Activated CD4-positive, alpha-beta memory T cell treated with anti-CD3 and anti-CD28 coated beads, Interleukin-2, amount 10 ng/mL, durations not matched to agents 7 days and 5 days (primary cell): ENCODE data around the gene HECA. TPM values are rescaled to one million over a fixed set of nuclear protein-coding genes. Genes with fewer than 3 reads are reported as not detected.
A peak's percentile ranks its signal among the peaks of the same experiment; 100 is the strongest.
"Not testable (repeated sequence)": the region's sequence is repeated elsewhere in the genome, so short reads cannot be mapped to it uniquely, and the experiment has no call there.

Experiments used
- CTCF ChIA-PET: fragments of 350-600 bp; sonication (Branson Sonifier 250); formaldehyde crosslinking; loops from one replicate; lab custom pipeline; 2021; ENCODE audit warnings: antibody characterized with exemption, inconsistent platforms; lab: Charles Lee
- POLR2A ChIA-PET: fragments of 350-600 bp; sonication (Branson Sonifier 250); formaldehyde crosslinking; loops from one replicate; lab custom pipeline; 2021; ENCODE audit warnings: antibody characterized with exemption; lab: Charles Lee
- DNase-seq: peaks from one replicate; pipeline ENCODE4 v3.0.0-alpha.2; 2020
- H3K27ac Mint-ChIP-seq: one replicate; pipeline ENCODE4 v1.8.0; 2021; ENCODE audit warnings: mild to moderate bottlenecking, mixed read lengths
- H3K27me3 Mint-ChIP-seq: one replicate; pipeline ENCODE4 v1.8.0; 2021; ENCODE audit warnings: mixed read lengths
- H3K36me3 Mint-ChIP-seq: one replicate; pipeline ENCODE4 v1.8.0; 2021; ENCODE audit warnings: low read depth, mixed read lengths
- H3K4me1 Mint-ChIP-seq: one replicate; pipeline ENCODE4 v1.8.0; 2021; ENCODE audit warnings: mixed read lengths
- H3K4me3 Mint-ChIP-seq: one replicate; pipeline ENCODE4 v1.8.0; 2021; ENCODE audit warnings: mild to moderate bottlenecking, mixed read lengths
- H3K9me3 Mint-ChIP-seq: one replicate; pipeline ENCODE4 v1.8.0; 2021; ENCODE audit warnings: mixed read lengths
- total RNA-seq, 2 experiments: library from RNA; stranded (reverse); gene quantifications; one replicate each; pipeline ENCODE4 v1.2.3, GENCODE V29; 2021

HECA gene
- total RNA-seq, 2 experiments from 2014 or later: 78.9 to 81.7 TPM

DNA sequence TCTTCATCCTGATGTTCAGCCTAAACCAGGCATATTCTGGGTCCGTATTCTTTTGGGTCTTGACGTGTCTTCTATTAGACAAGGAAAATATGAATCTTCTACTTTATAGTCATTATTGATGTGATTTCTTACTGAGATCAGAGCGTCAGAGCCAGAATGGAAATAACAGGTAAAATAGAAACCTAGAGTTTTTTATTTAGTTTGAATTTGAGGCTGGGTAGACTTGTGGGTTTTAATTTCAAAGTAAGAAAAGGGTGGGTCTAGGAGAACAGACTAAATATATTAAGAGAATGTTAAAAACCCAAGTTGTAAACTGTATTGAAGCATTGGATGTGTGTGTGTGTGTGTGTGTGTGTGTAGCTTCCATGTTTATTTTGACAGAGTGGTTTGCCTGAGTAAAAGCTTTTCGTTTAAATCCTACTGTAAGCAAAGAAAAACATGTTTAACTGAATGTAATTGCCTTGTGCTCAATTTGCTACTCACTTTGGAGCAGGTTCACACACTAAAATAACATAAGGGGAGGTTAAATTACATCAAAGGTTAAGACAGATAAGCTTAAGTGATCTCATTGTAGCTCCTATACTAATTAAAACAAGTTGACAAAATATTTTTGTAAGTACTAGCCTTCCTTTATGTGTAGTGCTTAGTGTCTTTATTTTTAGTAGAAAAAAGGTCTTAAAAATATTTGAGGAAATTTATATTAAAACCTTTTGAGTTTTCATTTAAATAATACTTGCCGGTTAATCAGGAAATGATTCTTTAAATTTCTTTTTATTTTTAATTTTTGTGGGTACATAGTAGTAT is 17.4 kb downstream of the HECA start:
- POLR2A ChIA-PET: interaction anchor here (0.6 to 8.5 kb wide), 14 partner anchors 8 to 1018 kb away, joined by 3 to 119 read pairs (median 8); partner anchors contain the start of genes CITED2, HECA and TXLNB
- H3K36me3 Mint-ChIP-seq: peaks cover 24% of the 10 kb centered on the region

DNA sequence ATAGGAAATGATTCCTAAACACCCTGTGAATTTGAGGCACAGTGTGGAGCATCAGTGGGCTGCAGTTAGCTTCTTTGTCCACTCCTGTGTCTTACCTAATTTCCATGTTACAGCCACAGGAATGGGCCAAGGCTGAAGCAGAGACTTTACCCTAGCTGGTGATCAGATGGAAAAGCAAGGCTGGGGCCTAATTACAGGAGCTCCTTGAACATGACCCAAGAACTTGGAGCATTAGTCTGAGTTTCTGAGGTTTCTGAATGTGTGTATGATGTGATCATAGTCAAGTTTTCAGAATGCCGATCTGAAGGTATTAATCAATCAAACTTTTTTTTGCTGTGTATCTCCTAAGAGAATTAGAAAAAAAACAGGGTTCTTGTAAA is 18.0 kb downstream of the HECA start:
- peaks cover 28% of the 10 kb centered on the region for H3K36me3 Mint-ChIP-seq
- H3K4me3 Mint-ChIP-seq: no peak overlapping the region

More for the DNA sequence above, 17.4 kb downstream of the HECA start:
- peak overlapping the region; percentile 59 for H3K4me3 Mint-ChIP-seq
- CTCF ChIA-PET: interaction anchor here (0.6 to 2.7 kb wide), 9 partner anchors 9 to 212 kb away, joined by 3 to 7 read pairs (median 3); no protein-coding TSS in a partner anchor
- H3K4me1 Mint-ChIP-seq: peaks cover 86% of the 10 kb centered on the region
- H3K27ac Mint-ChIP-seq: peak overlapping the region; percentile 87
- no peaks in the 10 kb centered on the region for H3K27me3 Mint-ChIP-seq
- H3K9me3 Mint-ChIP-seq: no peaks in the 10 kb centered on the region
- DNase-seq: no peak

DNA sequence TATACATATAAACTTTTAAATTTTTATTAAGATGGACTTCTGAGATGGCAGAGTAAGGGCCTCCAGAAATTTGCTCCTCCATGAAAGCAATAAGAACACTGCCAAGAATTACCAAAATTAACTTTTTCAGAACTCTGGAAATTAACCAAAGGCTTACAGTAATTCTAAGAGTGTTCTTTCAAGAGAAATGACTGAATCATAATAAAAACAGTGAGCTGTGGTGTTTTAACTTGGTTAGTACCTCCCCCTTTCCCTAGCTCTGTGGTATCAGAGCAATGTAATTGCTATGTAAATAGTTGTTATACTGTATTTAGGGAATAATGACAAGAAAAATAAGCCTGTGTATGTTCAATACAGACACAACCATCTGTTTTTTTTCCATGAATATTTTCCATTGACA is 19.0 kb downstream of the HECA start:
- DNase-seq: no peak
- H3K4me1 Mint-ChIP-seq: peaks cover 77% of the 10 kb centered on the region
- ChIA-PET POLR2A (interaction anchor here (0.9 to 8.5 kb wide), 7 partner anchors 9 to 221 kb away, joined by 3 to 119 read pairs (median 8); partner anchors contain the start of genes CITED2, HECA and TXLNB), CTCF (interaction anchor here (0.9 to 2.7 kb wide), 4 partner anchors 7 to 211 kb away, joined by 3 to 6 read pairs (median 5); no protein-coding TSS in a partner anchor)
- no peaks in the 10 kb centered on the region for H3K27me3 Mint-ChIP-seq
- H3K4me3 Mint-ChIP-seq: no peak overlapping the region
- H3K9me3 Mint-ChIP-seq: no peaks in the 10 kb centered on the region
- peak overlapping the region; percentile 23 for H3K27ac Mint-ChIP-seq
- peaks cover 24% of the 10 kb centered on the region for H3K36me3 Mint-ChIP-seq

More for the DNA sequence above, 18.0 kb downstream of the HECA start:
- Mint-ChIP-seq H3K27ac (peak overlapping the region; percentile 87), H3K4me1 (peaks cover 86% of the 10 kb centered on the region), H3K9me3 (no peaks in the 10 kb centered on the region), H3K27me3 (no peaks in the 10 kb centered on the region)
- POLR2A ChIA-PET: interaction anchor here (1.2 to 8.5 kb wide), 12 partner anchors 8 to 222 kb away, joined by 3 to 119 read pairs (median 9); partner anchors contain the start of genes CITED2, HECA and TXLNB
- CTCF ChIA-PET: interaction anchor here (0.6 to 2.7 kb wide), 8 partner anchors 8 to 212 kb away, joined by 3 to 7 read pairs (median 3); no protein-coding TSS in a partner anchor
- no peak for DNase-seq

DNA sequence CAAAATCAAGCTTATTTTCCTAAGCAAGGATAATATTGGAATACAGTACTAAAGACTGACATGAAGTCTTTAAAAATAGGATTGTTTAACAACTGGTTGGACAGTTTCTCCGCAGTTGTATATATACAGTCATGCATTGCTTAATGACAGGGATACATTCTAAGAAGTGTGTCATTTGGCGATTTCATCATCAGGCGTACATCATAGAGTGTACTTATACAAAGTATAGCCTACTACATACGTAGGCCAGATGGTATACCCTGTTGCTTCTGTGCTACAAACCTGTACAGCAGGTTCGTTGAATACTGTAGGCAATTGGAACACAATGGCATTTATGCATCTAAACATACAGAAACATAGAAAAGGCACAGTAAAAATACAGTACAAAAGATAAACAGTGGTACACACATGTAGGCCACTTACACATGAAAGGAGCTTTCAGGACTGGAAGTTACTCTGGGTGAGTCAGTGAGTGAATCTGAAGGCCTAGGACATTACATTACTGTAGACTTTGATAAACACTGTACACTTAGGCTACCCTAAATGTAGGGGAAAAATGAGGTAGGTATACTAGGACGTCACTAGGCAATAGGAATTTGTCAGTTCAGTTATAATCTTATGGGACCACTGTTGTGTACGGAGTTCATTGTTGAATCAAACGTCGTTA is 20.1 kb downstream of the HECA start:
- peaks cover 77% of the 10 kb centered on the region for H3K4me1 Mint-ChIP-seq
- H3K27me3 Mint-ChIP-seq: no peaks in the 10 kb centered on the region
- DNase-seq: no peak
- POLR2A ChIA-PET: interaction anchor here (0.9 to 8.5 kb wide), 3 partner anchors 10 to 16 kb away, joined by 3 to 119 read pairs (median 47); no protein-coding TSS in a partner anchor
- H3K27ac Mint-ChIP-seq: peak overlapping the region; percentile 1
- H3K9me3 Mint-ChIP-seq: no peaks in the 10 kb centered on the region
- peaks cover 24% of the 10 kb centered on the region for H3K36me3 Mint-ChIP-seq
- CTCF ChIA-PET: interaction anchor here (0.5 to 1.4 kb wide), 2 partner anchors 11 to 691 kb away, joined by 4 to 5 read pairs; no protein-coding TSS in a partner anchor
- no peak overlapping the region for H3K4me3 Mint-ChIP-seq

DNA sequence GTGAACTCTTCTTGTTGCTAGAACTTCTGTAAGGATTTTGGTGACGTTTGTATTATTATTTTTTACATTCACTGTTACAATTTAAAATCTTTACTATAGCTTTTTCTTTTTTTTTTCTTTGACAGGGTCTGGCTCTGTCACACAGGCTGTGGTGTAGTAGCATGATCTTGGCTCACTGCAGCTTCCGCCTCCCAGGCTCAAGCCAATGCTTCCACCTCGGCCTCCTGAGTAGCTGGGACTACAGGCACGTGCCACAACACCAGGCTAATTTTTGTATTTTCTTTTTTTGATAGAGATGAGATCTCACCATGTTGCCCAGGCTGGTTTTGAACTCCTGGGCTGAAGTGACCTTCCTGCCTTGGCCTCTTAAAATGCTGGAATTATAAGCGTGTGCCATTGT is 21.2 kb downstream of the HECA start:
- Mint-ChIP-seq H3K27ac (no peak overlapping the region), H3K4me1 (peaks cover 78% of the 10 kb centered on the region), H3K36me3 (peaks cover 24% of the 10 kb centered on the region), H3K27me3 (no peaks in the 10 kb centered on the region), H3K9me3 (no peaks in the 10 kb centered on the region), H3K4me3 (no peak overlapping the region)
- ChIA-PET POLR2A (interaction anchor here (1.0 to 8.5 kb wide), 3 partner anchors 11 to 219 kb away, joined by 3 to 119 read pairs (median 47); partner anchors contain the start of gene CITED2), CTCF (interaction anchor here (0.8 to 1.1 kb wide), 3 partner anchors 9 to 169 kb away, joined by 3 read pairs; no protein-coding TSS in a partner anchor)
- no peak for DNase-seq

DNA sequence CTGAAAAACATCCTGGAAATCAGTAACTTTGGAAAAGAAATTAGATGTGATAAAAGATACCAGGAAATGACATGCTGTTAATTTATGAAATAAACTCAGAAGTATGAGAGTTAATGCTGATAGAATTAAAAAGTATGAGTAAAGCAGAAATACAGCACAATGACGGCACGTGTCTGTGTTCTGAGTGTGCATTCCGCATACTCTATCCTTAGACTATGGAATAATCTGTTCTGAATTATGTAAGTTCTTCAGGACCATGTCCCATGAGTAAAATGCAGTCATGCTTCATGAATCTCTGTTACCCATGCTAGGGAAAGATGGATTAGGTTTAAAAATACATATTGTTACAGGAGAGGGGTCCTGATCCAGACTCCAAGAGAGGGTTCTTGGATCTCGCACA is 21.7 kb downstream of the HECA start:
- CTCF ChIA-PET: interaction anchor here (0.8 to 1.1 kb wide), 2 partner anchors 11 to 170 kb away, joined by 3 read pairs; no protein-coding TSS in a partner anchor
- H3K4me3 Mint-ChIP-seq: no peak overlapping the region
- H3K4me1 Mint-ChIP-seq: peaks cover 78% of the 10 kb centered on the region

DNA sequence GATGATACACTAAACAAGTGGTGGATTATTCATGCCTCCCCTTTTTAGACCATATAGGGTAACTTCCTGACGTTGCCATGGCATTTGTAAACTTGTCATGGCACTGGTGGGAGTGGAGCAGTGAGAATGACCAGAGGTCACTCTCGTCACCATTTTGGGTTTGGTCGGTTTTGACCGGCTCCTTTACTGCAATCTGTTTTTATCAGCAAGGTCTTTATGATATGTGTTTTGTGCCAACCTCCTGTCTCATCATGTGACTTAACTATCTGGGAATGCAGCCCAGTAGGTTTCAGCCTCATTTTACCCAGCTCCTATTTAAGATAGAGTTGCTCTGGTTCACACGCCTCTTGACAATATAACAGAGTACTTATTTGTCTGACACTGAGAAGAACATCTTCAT is 22.2 kb downstream of the HECA start:
- DNase-seq, H3K27me3 Mint-ChIP-seq, H3K27ac Mint-ChIP-seq, H3K9me3 Mint-ChIP-seq, H3K4me3 Mint-ChIP-seq, CTCF ChIA-PET: not testable (repeated sequence)
- POLR2A ChIA-PET: interaction anchor here (9.1 kb wide), 1 partner anchor 11 kb away, joined by 104 read pairs; no protein-coding TSS in a partner anchor
- Mint-ChIP-seq H3K36me3 (peaks cover 26% of the 10 kb centered on the region), H3K4me1 (peaks cover 78% of the 10 kb centered on the region)

More for the DNA sequence above, 21.7 kb downstream of the HECA start:
- H3K27ac Mint-ChIP-seq: no peak overlapping the region
- H3K27me3 Mint-ChIP-seq: no peaks in the 10 kb centered on the region
- peaks cover 24% of the 10 kb centered on the region for H3K36me3 Mint-ChIP-seq
- no peak for DNase-seq
- no peaks in the 10 kb centered on the region for H3K9me3 Mint-ChIP-seq
- POLR2A ChIA-PET: interaction anchor here (1.0 to 8.5 kb wide), 3 partner anchors 12 to 218 kb away, joined by 3 to 119 read pairs (median 47); partner anchors contain the start of gene CITED2

DNA sequence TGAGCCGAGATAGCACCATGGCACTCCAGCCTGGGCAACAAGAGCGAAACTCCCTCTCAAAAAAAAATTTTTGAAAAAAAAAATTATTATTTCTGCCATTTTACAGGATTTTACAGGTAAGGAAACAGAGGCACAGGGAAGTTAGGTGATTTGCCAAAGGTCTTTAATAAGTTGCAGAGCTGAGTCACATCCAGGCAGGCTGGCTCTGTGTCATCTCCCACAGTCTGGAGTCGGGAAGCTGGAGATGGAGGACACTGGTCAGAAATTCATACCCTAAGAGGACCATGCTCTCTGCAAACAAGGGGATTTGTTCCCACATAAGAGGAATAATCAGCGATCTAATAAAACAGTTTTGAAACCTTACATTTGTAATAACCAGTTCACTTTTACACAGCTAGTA is 24.1 kb downstream of the HECA start:
- H3K27me3 Mint-ChIP-seq: no peaks in the 10 kb centered on the region
- H3K36me3 Mint-ChIP-seq: peaks cover 41% of the 10 kb centered on the region
- ChIA-PET CTCF (interaction anchor here (0.6 to 1.1 kb wide), 2 partner anchors 9 to 34 kb away, joined by 3 to 4 read pairs; no protein-coding TSS in a partner anchor), POLR2A (interaction anchor here (4.0 to 9.1 kb wide), 3 partner anchors 7 to 20 kb away, joined by 31 to 104 read pairs (median 55); no protein-coding TSS in a partner anchor)
- no peak for DNase-seq
- H3K4me3 Mint-ChIP-seq: no peak overlapping the region
- H3K4me1 Mint-ChIP-seq: peaks cover 83% of the 10 kb centered on the region
- H3K9me3 Mint-ChIP-seq: no peaks in the 10 kb centered on the region
- H3K27ac Mint-ChIP-seq: no peak overlapping the region

DNA sequence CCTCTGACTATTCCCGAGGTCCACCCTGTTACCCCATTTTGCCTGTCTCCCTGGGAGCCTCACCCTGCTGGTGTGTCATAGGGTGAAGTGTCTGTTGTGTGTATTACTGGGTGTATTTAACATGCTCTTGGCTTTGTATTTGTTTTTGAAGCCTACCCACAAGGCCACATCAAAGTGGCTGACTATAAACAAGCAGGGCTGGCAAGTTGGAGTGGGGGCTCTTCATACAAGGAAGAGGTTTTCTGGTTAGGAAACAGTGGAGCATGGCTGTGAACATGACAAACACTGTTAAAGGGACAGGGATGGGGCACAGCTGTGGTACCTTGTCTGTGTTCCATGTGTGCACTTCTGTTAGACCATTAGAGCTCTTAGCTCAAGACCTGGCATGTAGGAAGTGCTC is 26.3 kb downstream of the HECA start:
- ChIA-PET CTCF (interaction anchor here (0.7 to 1.4 kb wide), 5 partner anchors 8 to 203 kb away, joined by 3 to 7 read pairs (median 5); no protein-coding TSS in a partner anchor), POLR2A (interaction anchor here (0.9 to 9.1 kb wide), 18 partner anchors 9 to 215 kb away, joined by 3 to 104 read pairs (median 4); no protein-coding TSS in a partner anchor)
- Mint-ChIP-seq H3K27ac (peak overlapping the region; percentile 94), H3K9me3 (no peaks in the 10 kb centered on the region), H3K27me3 (no peaks in the 10 kb centered on the region), H3K36me3 (peaks cover 41% of the 10 kb centered on the region), H3K4me1 (peaks cover 80% of the 10 kb centered on the region), H3K4me3 (peak overlapping the region; percentile 38)
- DNase-seq: peak; percentile 70

DNA sequence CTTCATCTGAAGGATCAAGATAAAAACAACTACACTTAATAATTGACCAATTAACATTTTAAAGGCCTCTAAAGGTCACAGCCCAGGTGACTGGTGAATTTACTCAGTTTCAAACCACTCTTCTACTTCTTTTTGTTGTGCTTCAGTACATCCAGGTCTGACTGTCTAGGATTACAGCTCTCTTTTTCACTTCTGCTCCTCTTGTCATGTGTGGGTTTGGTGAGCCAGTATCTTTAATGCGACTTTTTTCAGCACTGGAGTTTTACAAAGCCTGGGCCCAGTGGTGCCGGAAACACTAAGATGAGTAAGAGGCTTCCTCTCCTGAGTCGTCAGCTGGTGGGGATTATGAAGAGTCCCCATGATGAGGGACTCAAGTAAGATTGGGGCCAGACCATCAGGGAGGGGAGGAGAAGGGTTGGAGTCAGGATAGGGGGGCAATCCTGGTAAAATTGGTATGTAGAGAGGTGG is 27.0 kb downstream of the HECA start:
- ChIA-PET CTCF (interaction anchor here (0.8 to 1.4 kb wide), 5 partner anchors 12 to 203 kb away, joined by 3 to 7 read pairs (median 5); no protein-coding TSS in a partner anchor), POLR2A (interaction anchor here (0.9 to 9.1 kb wide), 17 partner anchors 10 to 214 kb away, joined by 3 to 104 read pairs (median 3); partner anchors contain the start of gene TXLNB)
- H3K4me3 Mint-ChIP-seq: peak overlapping the region; percentile 38
- H3K27ac Mint-ChIP-seq: peak overlapping the region; percentile 94
- H3K36me3 Mint-ChIP-seq: peaks cover 40% of the 10 kb centered on the region
- H3K9me3 Mint-ChIP-seq: no peaks in the 10 kb centered on the region
- peaks cover 74% of the 10 kb centered on the region for H3K4me1 Mint-ChIP-seq
- peak; percentile 77 for DNase-seq
- H3K27me3 Mint-ChIP-seq: no peaks in the 10 kb centered on the region

DNA sequence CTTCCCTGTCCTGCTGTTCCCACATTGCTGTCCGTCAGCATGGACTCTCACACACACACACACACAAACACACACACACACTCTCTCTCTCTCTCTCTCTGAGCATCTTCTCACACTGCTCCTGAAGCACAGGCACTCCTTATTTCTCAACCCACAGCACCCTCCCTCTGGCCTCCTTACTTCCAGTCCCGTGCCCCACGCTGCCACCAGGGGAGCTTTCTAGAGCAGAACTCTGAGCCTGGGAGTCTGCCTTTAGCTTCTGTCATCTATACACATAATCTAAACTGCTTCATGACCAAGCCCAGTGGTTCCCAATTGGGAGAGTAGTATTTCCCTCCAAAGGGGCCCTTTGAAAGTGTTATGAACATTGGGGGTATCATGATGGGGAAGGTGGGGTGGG is 29.1 kb downstream of the HECA start:
- peaks cover 76% of the 10 kb centered on the region for H3K4me1 Mint-ChIP-seq
- POLR2A ChIA-PET: interaction anchor here (1.0 to 9.1 kb wide), 4 partner anchors 10 to 39 kb away, joined by 3 to 104 read pairs (median 5); no protein-coding TSS in a partner anchor
- DNase-seq: no peak
- H3K36me3 Mint-ChIP-seq: peaks cover 51% of the 10 kb centered on the region
- peak overlapping the region; percentile 68 for H3K27ac Mint-ChIP-seq
- H3K27me3 Mint-ChIP-seq: no peaks in the 10 kb centered on the region
- no peaks in the 10 kb centered on the region for H3K9me3 Mint-ChIP-seq
- CTCF ChIA-PET: interaction anchor here (0.6 to 1.5 kb wide), 3 partner anchors 39 to 179 kb away, joined by 3 to 6 read pairs (median 3); no protein-coding TSS in a partner anchor
- no peak overlapping the region for H3K4me3 Mint-ChIP-seq
